Effector CD8-positive, alpha-beta T cell (primary cell): ENCODE measurements around the gene PTPRN2.

Experiments used
- DNase-seq: peaks from one replicate; lab custom pipeline; 2025; lab: John Stamatoyannopoulos, UW

The PTPRN2 gene

DNA sequence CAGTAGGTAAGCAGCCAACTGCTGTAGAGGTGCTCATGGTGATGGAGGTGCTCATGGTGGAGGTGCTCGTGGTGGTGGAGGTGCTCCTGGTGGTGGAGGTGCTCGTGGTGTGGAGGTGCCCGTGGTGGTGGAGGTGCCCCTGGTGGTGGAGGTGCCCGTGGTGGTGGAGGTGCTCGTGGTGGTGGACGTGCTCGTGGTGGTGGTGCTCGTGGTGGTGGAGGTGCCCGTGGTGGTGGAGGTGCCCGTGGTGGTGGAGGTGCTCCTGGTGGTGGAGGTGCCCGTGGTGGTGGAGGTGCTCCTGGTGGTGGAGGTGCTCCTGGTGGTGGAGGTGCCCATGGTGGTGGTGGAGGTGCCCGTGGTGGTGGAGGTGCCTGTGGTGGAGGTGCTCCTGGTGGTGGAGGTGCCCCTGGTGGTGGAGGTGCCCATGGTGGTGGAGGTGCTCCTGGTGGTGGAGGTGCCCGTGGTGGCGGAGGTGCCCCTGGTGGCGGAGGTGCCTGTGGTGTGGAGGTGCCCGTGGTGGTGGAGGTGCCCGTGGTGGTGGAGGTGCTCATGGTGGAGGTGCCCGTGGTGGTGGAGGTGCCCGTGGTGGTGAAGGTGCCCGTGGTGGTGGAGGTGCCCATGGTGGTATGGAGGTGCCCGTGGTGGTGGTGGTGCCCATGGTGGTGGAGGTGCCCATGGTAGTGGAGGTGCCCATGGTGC, 517.3 kb downstream of the PTPRN2 start:
- DNase-seq: no peak

DNA sequence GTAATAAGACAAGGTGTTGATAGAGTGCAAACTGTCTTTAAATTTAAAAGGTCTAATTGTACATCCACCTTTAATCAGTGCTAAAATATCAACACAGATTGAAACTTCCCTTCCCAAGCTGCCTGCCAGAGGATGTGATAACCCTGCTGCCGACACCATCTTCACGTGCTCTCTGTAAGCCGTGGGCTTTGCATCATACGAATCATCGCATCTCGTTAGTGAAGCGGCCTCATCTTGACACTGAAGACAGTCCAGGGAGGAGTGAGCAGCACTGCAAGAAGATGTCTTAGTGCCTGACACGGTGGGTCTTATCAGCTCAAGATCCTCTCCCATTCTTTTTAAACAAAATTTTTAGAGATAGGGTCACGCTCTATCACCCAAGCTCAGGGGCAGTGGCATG, 518.8 kb downstream of the PTPRN2 start:
- DNase-seq: no peak

DNA sequence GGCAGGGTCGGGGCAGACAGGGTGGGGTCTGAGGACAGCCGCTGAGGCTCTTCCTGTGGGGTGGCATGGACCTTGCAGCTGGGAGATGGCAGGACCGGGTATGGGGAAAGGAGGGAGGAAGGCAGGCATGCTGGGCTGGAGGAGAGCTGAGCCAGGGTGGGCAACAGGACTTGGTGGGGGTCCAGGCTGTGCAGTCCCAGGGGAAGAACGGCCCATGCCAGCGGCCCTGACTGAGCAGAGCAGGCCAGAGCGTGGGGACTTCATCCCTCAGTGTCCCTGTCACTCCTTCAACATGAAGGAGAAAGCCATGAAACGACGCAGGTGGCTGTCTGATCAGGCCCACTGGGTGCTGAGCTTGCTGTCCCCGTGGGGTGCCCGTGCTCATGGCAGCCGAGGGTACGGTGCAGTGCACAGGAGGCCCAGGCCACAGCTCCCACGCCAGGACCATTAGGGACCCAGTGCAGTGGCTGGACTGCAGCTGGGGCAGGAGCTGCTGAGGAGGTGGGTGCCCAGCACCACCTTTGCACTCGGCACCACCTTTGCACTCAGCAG, 519.6 kb downstream of the PTPRN2 start:
- DNase-seq: no peak

DNA sequence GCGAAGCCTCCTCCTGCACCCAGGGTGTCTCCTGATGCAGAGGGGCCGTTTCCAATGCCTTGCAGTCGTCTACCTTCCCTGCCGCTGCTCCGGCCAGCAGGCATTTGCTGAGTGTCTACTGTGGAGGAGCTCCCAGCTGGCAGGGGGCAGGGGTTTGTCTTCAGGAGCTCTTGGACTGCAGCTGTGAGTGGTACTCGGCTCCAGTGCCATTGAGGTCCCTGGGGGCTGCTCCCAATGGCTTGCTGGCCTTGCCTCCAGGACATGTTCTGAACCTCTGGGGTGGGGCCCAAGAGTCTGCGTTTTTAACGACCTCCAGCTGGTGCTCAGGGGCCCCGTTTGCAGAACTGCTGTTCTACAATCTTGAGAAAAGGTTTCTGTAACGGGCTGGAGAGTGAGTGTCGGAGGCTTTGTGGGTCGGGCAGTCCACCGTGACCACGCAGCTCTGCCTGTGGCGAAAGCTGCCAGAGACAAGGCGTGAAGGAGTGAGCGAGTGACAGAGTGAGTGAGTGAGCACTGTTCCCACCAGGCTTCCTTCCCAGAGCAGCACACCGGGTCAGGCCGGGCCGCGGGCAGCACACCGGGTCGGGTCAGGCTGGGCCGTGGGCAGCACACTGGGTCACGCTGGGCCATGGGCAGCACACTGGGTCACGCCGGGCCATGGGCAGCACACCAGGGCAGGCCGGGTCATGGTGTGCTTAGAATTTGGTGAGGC, 520.2 kb downstream of the PTPRN2 start:
- DNase-seq: no peak

DNA sequence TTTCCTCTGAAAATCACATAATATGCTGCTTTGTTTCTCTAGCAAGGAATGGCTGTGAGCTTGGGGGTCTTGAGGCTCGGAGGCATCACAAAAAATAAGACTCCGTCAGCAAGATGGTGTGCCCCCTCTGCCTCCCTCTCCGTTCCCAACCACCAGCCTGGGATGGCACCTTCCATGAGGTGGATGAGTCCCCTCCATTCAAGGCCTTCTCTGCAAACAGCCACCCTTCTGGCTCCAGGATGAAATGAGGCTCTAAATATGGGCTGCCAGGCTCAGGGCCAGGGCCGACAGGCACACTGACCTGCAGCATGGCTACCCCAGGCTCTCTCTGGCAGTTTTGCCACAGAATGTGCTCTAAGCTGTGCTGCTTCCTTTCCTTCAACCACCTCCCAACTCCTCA, 521.5 kb downstream of the PTPRN2 start:
- no peak for DNase-seq

DNA sequence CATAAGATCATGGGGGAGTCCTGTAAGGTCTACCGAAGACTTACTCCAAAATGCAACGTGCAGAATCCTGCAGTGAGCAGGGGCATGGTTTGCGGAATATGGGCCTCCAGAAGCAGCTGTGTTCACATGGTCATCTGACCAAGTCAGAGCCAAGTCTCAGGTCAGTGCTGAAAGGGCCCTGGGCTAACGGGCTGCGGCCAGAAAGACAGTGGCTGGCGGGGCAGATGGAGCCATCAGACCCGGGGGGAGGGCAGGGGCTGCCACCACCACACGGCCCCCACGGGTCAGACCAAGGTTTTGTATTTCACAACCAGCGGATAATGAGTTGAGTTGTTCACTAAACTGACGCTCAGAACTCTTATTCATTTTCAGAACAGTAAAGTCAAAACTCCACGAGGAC, 522.3 kb downstream of the PTPRN2 start:
- no peak for DNase-seq

DNA sequence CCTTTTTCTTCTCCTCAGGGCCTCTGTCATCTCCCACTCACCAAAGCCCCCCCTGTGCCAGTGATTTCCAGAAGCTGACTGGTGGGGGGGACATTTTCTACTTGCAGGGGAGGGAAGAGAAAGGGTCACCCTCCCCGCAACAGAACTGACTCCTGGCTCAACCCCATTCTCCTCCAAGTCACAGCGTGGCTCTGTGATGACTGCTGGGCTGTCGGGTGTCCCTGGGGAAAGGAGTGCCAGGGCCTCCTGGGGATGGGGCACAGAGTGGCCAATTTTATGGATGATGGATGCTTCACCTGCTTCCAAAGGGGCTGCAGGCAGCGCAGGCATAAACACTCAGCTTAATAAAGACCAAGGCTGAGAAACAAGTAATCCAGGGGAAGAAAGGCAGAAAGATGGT, 523.0 kb downstream of the PTPRN2 start:
- no peak for DNase-seq

DNA sequence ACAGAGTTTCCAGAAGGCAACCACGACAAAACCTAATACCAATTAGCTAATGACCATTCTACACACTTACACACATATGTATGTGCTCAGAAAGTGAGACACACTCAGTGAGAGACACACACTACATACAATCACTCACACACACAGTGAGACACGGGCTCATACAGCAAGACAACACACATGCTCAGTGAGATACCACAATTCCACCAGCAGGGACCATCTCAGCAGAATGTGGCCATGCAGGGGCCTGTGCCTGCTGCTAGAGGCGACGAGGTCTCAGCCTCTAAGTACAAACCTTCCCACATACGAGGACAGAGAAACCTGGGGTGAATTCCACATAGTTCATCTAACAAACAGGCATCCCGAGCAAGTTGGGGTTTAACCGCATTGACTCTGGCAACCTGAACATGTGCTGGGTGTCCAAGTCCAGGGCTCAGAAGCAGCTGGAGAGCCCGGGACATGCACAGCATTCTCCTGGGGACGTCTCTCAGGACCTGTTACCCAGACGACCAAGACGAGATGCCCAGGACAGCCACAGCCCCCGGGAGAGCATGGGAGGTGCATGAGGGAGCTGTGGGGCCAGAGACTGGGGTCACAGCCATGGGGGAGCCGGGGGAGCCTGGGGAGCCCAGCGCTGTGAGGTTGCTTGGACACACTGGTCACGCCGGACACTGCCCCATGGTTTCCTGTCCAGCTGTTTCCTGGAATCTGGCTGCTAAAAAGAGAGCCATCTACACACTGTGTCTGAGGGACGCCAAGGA, 523.6 kb downstream of the PTPRN2 start:
- DNase-seq: no peak

DNA sequence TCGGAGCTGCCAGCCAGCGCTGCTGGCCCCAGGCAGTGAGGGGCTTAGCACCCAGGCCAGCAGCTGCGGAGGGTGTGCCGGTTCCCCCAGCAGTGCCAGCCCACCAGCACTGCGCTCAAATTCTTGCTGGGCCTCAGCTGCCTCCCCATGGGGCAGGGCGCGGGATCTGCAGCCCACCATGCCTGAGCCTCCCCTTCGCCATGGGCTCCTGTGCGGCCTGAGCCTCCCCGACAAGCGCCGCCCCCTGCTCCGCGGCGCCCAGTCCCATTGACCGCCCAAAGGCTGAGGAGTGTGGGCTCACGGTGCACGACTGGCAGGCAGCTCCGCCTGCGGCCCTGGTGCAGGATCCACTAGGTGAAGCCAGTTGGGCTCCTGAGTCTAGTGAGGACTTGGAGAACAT, 525.0 kb downstream of the PTPRN2 start:
- DNase-seq: no peak

DNA sequence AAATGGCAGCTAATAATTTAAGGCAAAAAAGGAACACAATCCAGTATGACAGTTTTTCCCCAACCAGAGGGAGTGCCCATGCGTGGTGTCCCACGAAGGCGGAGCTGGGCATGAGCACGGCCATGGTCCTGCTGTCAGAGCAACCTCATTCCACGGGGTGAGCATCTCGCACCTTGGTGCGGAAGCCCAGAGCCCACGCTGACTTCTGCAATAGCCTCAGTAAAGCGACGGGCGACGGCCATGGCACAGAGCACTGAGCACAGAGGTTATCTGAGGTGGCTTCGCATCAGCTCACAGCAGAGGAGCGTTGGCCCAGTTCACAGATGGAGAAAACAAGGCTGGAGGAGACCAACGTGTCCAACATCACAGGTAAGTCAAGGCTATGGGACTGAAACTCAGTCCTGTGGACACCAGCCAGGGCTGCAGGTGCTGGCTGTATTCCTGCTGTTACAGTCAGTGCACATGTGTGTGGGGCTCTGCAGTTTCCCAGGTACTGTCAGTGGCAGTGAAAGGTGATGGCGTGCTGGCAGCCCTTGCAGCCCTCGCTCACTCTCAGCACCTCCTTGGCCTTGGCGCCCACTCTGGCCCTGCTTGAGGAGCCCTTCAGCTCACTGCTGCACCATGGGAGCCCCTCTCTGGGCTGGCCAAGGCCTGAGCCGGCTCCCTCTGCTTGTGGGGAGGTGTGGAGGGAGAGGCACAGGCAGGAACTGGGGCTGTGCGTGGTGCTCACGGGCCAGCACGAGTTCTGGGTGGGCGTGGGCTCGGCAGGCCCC, 525.6 kb downstream of the PTPRN2 start:
- no peak for DNase-seq

DNA sequence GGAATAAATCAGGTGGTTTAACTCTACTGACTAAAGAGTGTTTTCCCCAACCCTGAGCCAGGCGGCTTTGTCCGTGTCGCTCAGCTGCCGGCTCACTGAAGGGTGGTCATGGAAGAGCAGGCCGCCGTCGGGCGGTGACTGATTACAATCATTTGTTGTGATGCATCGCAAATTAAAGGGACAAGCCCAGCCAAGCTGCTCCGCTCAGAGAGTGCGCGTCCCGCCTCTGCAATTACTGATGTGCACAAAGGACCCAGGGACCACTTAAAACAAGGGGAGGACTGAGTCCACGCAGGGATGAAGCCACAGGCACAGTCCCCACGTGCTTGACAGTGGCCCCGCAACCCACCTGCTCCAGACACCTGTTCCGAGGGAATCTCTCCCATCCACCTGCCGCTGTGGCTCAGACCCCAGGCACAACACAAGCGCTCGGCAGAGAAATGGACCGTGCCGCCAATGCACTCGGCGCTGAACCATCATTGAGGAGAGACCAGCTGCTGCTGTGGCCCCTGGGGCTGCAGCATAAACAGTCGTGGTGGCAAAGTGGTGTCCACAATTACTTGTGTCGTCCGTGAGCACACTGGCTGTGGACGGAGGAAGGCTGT, 526.5 kb downstream of the PTPRN2 start:
- DNase-seq: no peak

DNA sequence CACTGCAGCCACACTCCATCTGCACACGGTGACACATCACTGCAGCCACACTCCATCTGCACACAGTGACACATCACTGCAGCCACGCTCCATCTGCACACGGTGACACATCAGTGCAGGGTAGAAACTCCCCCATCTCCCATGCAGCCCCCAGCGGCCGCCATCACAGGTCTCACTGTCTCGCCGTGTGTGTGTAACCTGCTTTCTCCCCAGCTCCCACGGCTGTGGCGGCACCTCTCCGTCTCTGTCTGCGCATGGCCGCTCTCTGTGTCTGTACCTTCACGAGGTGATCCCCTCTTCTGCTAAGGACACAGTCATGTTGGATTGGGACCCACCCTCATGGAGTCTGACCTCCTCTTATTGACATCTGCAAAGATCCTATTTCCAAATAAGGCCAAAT, 527.4 kb downstream of the PTPRN2 start:
- no peak for DNase-seq

DNA sequence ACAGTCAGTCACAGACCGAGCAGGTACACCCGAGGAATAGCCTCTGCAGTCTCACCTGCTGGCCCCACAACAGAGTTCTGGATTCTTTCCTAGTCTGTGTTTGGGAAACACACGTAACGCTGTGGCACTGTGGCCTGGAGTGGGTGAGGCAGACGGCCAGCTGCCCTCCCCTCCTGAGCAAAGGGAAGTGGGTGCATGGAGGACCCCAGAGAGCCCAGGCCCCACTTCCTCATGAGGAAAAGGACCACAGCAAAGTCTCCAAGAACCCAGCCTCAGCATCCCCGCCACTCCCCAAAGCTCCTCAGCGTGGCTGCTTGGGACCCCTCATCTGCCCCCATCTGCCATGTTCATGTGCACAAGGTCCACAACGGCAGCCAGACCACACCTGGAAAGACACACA, 530.2 kb downstream of the PTPRN2 start:
- DNase-seq: no peak

DNA sequence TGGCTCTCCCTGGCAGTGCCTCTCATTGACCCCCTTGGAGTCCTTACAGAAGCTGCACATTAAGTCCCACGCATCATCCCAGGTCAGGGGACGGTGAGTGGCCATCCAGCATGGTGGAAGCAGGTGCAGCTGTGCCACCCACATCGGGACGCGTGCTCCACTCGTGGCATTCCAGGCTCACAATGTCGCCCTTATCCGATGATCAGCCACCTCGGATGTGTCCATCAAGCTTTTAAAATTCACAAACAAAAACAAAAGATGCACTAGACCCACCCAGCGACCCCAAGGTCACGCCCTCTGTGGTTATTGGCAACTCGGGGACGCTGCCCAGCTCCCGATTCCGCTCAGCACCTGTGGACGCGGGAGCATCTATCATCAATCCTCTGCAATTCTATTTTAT, 530.9 kb downstream of the PTPRN2 start:
- DNase-seq: no peak

DNA sequence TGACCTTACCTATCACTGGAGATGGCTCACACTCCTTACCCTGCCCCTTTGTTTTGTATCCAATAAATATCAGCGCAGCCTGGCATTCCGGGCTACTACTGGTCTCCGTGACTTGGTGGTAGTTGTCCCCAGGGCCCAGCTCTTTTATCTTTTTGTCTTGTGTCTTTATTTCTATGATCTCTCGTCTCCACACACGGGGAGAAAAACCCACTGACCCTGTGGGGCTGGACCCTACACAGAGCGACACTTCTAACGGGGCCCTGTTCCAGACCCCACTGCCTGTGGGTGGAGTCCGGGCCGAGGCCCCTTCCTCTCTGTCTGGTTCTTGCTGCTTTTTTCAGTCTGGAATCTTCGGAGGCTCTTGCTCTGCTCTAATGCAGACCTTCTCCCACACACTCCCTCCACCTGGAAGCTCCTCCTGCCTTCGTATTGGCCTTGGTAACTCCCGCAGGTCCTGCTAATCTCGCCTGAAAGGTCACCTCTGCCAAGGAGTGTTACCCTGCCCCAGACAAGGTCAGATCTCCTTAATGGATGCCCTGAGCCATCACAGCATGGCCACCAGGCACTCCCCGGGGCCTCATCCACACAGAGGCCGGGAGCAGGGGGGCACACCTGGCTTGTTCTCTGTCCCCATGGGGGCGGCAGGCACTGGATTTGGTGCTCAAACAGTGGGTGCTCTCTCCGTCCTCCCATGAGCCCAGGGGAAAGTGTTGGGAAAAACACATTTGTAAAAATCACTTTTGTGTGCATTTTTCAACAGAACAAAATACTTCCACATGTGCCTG, 531.7 kb downstream of the PTPRN2 start:
- no peak for DNase-seq

DNA sequence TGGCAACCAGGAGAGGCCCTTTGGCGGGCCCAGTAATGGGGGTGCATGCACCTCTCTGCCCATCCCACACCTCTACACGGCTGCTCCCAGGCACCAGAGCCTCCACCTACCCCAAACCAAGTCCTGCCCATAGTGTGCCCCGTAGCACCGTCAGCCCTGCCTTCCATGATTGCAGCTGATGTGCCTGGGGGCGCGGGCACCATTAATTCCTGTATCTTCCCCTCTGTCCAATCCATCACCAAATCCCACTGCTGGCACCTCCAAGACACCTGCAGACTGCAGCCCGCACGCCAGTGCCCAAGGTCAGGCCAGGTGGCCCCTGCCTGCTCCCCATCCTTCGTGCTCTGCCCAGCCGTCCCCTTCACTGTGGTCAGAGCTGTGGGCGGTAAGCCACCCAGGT, 533.0 kb downstream of the PTPRN2 start:
- DNase-seq: no peak

DNA sequence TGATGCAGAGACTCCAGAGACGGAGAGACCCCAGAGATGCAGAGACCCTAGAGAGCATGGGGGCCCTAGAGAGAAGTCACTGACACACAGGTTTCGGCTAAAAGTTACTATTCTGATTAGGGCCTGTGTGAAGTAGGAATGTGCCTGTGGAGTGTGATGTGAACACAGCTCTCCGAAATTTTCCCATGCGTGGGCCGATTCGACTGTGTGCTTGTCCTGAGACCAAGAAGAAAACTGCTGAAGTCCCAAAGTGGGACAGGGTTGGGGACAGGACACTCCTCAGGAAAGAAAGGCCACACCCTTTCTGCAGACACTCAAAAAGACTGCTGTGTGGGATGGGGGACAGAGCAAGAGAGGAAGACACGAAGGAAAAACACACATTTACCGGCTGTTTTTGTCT, 533.5 kb downstream of the PTPRN2 start:
- DNase-seq: no peak

DNA sequence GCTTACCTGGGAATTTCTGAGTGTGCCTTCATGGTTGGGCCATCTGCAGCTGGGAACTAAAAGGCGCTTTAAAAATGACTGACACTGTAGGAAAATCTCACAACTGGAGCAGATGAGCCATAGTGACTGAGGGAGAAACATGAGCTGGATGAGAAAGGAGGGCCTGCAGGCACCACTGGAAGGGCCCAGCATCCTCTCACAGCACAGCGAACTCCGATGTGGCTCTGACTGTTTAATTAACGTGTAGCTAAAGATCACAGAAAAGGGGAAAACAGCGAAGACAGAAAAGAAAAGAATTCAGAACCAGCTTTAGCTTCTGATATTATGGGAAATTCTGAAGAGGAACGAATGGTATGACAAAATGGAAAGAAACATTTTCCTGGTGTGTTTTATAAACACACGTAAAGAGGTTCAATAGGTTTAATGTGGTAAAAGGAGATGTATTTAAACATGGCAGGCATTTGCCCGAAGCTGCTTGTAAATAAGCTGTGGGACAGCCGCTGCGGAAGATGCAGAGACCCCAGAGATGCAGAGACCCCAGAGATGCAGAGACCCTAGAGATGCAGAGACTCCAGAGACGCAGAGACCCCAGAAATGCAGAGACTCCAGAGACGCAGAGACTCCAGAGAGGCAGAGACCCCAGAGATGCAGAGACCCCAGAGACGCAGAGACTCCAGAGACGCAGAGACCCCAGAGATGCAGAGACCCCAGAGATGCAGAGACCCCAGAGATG, 534.3 kb downstream of the PTPRN2 start:
- DNase-seq: no peak

DNA sequence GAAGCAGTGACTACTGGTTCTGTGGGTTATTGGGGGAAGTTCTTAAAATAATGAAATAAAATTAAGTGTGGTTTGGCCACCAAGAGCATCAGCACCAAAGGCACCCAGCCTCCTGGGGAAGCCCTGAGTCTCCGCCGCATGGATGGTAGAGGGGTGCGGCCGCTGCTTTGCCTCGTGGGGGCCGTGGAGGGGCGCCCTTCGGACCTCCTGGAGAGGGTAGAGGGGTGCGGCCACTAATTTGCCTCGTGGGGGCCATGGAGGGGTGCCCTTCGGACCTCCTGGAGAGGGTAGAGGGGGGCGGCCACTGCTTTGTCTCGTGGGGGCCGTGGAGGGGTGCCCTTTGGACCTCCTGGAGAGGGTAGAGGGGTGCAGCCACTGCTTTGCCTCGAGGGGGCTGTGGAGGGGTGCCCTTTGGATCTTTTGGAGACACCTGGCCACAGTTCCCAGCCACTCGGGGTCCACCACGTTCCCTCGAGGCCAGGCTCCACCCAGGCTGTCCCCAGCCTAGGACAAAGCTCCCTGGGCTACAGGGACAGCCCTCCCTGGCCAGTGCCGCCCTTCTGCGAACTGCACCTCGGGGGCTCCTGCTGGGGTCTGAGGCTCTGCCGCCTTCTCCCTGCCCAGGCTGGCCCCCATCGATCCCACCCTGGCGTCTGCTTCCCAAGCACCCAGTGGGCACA, 535.1 kb downstream of the PTPRN2 start:
- DNase-seq: no peak

DNA sequence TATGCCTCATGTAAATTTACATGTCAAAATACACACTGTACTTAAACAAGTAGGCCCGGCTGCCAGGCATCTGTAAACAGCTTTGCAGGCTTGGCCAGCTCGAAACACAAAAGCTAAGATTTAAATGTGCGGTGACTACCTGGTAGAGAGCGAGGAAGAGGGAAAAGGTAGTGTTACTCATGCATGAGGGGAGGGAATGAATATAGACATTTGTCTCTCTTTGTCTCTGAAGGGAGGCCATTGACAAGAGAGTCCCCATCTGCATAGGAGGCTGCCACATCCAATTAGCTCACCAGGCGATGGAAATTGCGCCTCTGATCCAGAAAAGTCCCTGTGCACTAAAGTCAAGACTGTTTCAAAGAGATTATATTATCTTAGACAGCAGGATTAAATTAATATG, 535.8 kb downstream of the PTPRN2 start:
- no peak for DNase-seq
